Measurements from ENCODE around the gene KCNQ4.

- TF ChIP-seq JUN (IDR thresholded peaks at IDR 0.05) = no peak
- no peak for TF ChIP-seq CTCF (IDR thresholded peaks at IDR 0.05)
- no peak for TF ChIP-seq SREBF2 (IDR thresholded peaks at IDR 0.05)
- no peak for TF ChIP-seq CEBPB (IDR thresholded peaks at IDR 0.05)
- TF ChIP-seq CBX8 (IDR thresholded peaks at IDR 0.05) = no peak
- no peak for TF ChIP-seq EP300 (IDR thresholded peaks at IDR 0.05)
- TF ChIP-seq REST (IDR thresholded peaks at IDR 0.05) = no peak
- TF ChIP-seq POLR2A (IDR thresholded peaks at IDR 0.05; ENCODE audit: low read length) = no peak
- TF ChIP-seq ELK1 (IDR thresholded peaks at IDR 0.05; ENCODE audit: low read depth, low read length) = no peak
- TF ChIP-seq ZFP36 (IDR thresholded peaks at IDR 0.05; ENCODE audit: borderline replicate concordance, partially characterized antibody) = no peak
- TF ChIP-seq CBX2 (IDR thresholded peaks at IDR 0.05; ENCODE audit: borderline replicate concordance, low read depth) = no peak
- TF ChIP-seq USF2 (IDR thresholded peaks at IDR 0.05) = no peak
- TF ChIP-seq ZNF302 (CRISPR knock-in tag; IDR thresholded peaks at IDR 0.05) = no peak
- TF ChIP-seq SMC3 (IDR thresholded peaks at IDR 0.05) = no peak
These were observed 42.4 kb upstream of the KCNQ4 start for GRCh38 chr1:40740997-40741736.
